GM18861 (cell line): ENCODE data around the gene MTFR2.
"Not testable (repeated sequence)": the region's sequence is repeated elsewhere in the genome, so short reads cannot be mapped to it uniquely, and the experiment has no call there.

Source experiments
- ATAC-seq: cut with Tn5 transposase; IDR thresholded peaks from one replicate; pipeline ENCODE4 v1.9.1; 2021; ENCODE audit not compliant: unreplicated experiment

MTFR2 gene

DNA sequence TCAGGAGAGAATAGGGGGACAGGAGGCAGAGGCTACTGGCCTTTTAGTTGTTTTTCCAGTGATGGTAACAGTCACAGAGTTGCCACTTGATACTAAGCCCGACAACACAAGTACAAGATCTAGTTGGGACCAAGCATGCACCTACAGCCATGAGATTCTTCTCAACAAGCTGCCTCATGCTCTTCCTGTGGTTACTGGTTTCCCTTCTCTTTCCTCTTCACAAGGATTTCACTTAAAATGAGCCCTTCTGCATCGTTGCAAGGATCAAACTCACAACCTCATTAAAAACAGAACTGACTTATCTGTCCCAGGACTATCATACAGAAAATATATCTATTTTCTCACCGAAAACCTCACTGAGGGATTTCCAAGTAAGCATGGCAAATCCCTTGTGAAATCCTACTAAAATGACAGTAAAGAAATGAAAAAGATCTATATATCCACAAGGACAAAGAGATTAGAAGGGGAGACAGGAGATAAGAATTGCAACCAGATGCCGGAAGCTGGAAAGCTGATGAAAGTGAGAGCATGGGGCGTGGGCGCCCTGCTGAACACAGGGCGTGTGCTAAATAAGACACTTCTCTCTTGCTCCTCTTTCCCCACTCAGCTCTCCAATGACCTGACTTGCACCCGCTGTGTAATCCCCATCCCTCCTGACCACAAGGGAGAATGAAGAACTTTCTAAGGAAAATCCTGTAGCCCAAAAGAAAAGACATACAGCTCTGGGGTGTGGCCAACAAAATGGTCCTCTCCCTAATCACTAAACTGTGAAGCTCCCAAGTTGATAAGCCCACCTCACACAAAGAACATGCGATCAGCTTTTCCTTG is 13.4 kb downstream of the MTFR2 start:
- no peak for ATAC-seq

GRCh38 chr6:136235233-136235564 is 14.9 kb downstream of the MTFR2 start:
- ATAC-seq = no peak

- ATAC-seq = no peak
These were observed 17.4 kb downstream of the MTFR2 start for GRCh38 chr6:136232701-136233100.

DNA sequence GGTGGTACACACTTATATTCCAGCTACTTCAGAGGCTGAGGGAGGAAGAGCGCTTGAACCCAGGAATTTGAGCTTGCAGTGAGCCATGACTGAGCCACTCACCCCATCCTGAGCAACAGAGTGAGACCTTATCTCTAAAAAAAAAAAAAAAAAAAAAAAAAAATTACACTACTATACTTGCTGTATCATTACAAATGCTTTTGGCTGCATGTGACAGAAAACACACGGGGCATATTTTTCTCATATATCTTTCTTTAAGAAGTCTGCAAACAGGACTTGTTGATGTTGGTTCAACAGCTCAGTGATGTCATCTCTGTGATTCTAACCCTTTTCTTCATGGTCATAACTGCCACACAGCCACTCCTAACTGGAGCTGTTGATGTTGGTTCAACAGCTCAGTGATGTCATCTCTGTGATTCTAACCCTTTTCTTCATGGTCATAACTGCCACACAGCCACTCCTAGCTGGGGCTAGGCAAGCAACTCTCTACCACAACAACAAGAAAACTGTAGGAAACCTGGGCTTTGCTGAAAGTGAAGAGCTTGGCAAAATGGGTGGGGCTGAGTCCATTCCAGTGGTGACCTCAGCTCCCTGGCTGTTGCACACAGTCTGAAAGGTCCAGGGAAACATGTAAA is 19.8 kb downstream of the MTFR2 start:
- ATAC-seq = no peak

GRCh38 chr6:136228814-136229213 is 21.3 kb downstream of the MTFR2 start:
- ATAC-seq = peak; percentile 58

GRCh38 chr6:136226674-136227377 is 23.3 kb downstream of the MTFR2 start:
- ATAC-seq = no peak

GRCh38 chr6:136226027-136226673 is 24.0 kb downstream of the MTFR2 start:
- ATAC-seq = peak; percentile 68

GRCh38 chr6:136225496-136225895 is 24.6 kb downstream of the MTFR2 start:
- ATAC-seq = no peak

GRCh38 chr6:136224974-136225373 is 25.1 kb downstream of the MTFR2 start:
- not testable (repeated sequence) for ATAC-seq

GRCh38 chr6:136216503-136217401 is 33.4 kb downstream of the MTFR2 start:
- ATAC-seq = no peak

DNA sequence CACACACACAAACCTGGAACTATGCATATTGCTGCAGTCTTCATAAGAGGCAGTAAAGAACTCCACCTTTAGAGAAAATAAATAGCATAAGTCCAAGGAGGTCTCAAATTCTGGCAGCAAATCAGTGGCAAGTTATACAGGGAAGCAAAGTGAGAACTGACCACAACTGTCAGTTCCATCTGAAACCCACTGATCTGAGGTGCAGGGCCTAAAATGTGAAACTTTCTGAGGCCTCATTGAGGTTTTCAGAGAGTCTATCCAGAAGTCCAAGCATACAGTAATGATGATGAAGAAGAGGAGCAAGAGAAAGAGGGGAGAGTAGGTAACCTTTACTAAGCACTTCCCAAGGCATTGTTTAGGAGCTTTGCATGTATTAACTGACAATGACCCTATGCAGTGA is 36.3 kb downstream of the MTFR2 start:
- ATAC-seq = no peak

DNA sequence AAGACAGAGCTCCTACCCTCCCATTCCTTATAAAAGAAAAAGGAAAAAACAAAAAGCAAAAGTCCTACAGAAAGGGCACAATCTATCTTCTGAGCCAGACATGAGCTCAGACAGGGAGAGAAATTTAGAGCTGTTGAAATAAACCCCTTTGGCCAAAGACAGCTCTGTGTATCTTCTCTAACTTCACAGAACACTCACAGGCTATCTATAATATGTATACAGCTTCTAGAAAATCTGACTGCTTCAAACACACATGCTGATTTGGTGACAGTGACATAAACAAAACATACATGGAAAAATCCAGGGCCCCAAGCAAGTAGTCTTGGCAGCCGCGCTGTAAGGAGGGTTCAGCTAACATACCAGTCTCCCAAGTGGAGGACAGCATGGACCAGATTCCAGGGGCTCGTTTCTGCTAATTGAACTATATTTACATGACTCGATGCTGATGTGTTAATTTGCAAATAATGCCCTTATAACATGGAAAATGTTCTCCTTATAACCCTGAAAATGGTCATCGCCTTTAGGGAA is 37.0 kb downstream of the MTFR2 start:
- no peak for ATAC-seq

GRCh38 chr6:136212608-136213007 is 37.5 kb downstream of the MTFR2 start:
- ATAC-seq = no peak

DNA sequence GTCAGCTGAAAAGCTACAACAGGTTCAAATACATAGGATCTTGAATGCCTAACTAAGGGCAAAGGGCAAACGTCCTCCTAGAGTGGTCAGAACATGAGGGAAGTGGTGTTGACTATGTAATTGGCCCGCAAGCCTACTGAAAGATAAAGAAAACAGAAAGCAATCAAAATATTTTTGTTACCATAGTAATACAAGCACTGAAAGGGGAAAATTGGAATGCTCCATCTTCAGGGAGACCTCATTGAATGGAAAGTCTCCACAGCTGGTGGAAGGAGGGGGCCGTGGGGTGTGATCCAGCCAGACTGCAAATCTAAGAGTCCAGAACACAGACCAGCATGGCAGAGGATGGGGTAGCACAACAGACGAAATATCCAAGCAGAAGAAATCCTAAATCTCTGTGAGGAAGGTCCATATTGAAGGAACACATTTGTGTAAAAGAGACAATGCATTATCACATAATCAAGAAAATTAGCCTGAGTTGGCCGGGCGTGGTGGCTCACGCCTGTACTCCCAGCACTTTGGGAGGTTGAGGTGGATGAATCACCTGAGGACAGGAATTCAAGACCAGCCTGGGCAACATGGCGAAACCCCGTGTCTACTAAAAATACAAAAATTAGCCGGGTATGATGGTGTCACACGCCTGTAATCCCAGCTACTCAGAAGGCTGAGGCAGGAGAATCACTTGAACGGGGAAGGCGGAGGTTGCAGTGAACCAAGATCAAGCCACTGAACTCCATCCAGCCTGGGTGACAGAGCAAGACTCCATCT is 39.5 kb downstream of the MTFR2 start:
- ATAC-seq = no peak

- ATAC-seq = no peak
These were observed 40.6 kb downstream of the MTFR2 start for GRCh38 chr6:136209496-136209895.

- ATAC-seq = no peak
These were observed 41.3 kb downstream of the MTFR2 start for GRCh38 chr6:136208783-136209182.

DNA sequence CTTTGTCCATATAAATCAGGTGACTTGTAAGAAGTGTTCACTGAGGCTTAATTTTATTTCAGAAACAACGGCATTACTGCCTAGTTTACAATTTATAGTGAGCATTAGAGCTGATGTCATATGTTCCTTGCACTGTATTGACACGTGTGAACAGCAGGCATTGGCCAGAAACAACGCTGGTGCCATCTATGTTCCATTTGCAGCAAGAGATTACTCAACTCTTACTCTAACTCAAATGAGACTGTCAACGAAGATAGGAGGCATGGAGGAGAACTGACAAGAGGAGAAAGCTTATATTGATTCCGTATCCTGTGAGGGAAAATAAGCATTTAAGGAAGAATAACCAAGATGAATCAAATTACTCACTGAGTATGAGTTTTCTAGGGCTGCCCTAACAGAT is 48.4 kb downstream of the MTFR2 start:
- no peak for ATAC-seq

- ATAC-seq = no peak
These were observed 57.2 kb downstream of the MTFR2 start for GRCh38 chr6:136192902-136193301.

DNA sequence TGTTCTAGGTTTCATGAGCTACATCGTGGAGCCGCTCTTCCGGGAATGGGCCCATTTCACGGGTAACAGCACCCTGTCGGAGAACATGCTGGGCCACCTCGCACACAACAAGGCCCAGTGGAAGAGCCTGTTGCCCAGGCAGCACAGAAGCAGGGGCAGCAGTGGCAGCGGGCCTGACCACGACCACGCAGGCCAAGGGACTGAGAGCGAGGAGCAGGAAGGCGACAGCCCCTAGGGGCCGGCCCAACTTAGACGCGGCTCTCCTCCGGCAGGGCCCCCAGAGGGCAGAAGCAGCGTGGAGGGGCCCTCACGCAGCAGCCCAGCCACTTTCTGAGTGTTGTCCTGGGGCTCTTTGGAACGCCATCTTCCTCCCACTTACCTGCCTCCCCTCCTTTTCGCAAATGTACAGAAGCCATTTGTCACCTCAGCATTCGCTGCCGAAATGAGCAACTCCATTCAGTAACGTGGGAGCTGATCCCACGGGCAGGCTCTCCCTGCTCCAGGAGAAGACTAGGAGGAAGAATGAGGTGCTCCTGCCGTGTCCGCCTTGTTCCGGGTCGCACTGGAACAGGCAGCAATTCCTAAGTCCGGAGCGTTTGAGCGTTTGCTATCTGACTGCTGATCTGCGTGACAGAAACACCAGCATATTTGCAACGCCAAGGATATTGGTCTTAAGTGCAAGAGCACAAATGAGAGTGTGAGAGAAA is 58.4 kb downstream of the MTFR2 start:
- ATAC-seq = no peak
